Activated CD8-positive, alpha-beta memory T cell treated with anti-CD3 and anti-CD28 coated beads, Interleukin-2, amount 50 U/mL, for 4 hours (primary cell): ENCODE measurements around the gene DCXR.
A peak's percentile ranks its signal among the peaks of the same experiment; 100 is the strongest.

ENCODE experiments used
- DNase-seq: peaks from one replicate; pipeline ENCODE4 v3.0.0-alpha.2; 2020

Gene DCXR

GRCh38 chr17:82021107-82021899, 16.2 kb downstream of the DCXR start:
- peak; percentile 63 for DNase-seq

GRCh38 chr17:82020572-82021106, 16.9 kb downstream of the DCXR start:
- DNase-seq, result no peak

- peak; percentile 70 for DNase-seq
Measured at GRCh38 chr17:82019690-82020571, 17.6 kb downstream of the DCXR start.

- DNase-seq, result no peak
Measured at GRCh38 chr17:82018989-82019689, 18.4 kb downstream of the DCXR start.

GRCh38 chr17:82018152-82018988, 19.1 kb downstream of the DCXR start:
- no peak for DNase-seq

GRCh38 chr17:82017612-82018151, 19.8 kb downstream of the DCXR start:
- no peak for DNase-seq

GRCh38 chr17:82016875-82017459, 20.5 kb downstream of the DCXR start:
- DNase-seq, result no peak

- DNase-seq, result no peak
Measured at GRCh38 chr17:82016061-82016874, 21.2 kb downstream of the DCXR start.

- no peak for DNase-seq
Measured at GRCh38 chr17:82015311-82015971, 22.1 kb downstream of the DCXR start.

DNA sequence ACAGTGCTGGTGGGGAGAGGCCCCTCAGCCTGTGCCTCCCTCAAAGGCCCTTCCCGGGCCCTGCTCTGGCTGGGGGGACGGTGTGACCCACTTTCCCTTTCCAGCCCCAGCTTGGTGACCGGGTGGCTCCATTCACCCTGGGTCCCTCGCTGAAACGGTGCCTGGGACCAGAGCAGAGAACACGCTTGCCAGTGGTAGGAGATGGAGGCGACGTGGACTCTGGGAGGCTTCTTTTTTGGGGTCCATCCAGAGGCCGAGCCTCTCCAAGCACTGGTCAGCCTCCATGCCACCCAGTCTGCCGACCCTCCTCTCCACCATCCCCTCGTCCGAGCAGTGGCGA, 22.6 kb downstream of the DCXR start:
- DNase-seq, result no peak

- no peak for DNase-seq
Measured at GRCh38 chr17:82014432-82014831, 23.1 kb downstream of the DCXR start.

DNA sequence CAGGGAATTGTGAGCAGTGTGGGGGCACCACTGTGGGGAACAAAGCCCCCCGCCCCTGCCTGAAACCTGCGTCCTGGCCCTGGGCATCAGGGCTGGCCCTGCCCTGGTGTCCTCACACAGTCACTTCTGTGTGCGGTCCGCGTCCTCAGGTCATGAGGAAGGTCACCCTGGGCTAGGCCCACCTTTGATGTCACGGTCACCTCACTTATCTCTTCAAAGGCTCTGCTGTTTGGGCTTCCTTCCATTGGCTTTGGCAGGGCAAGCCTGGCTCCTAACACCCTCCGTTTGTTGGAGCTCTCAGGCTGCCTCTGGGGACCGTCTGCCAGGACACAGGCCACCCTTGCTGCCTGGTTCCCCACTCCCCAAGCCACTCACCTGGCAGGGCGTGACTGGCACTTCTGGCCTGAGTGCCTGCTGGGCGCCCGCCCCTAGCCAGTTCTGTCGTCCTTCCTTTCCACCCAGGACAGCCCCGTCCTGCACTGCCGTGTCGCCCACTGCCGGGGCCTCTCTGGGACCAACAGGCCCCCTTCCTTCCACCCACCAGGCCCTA, 23.6 kb downstream of the DCXR start:
- DNase-seq, result no peak

- no peak for DNase-seq
Measured at GRCh38 chr17:82013341-82013740, 24.2 kb downstream of the DCXR start.

- DNase-seq, result no peak
Measured at GRCh38 chr17:82012640-82013295, 24.7 kb downstream of the DCXR start.

GRCh38 chr17:82012261-82012639, 25.2 kb downstream of the DCXR start:
- no peak for DNase-seq

- DNase-seq, result no peak
Measured at GRCh38 chr17:82011617-82012187, 25.8 kb downstream of the DCXR start.

DNA sequence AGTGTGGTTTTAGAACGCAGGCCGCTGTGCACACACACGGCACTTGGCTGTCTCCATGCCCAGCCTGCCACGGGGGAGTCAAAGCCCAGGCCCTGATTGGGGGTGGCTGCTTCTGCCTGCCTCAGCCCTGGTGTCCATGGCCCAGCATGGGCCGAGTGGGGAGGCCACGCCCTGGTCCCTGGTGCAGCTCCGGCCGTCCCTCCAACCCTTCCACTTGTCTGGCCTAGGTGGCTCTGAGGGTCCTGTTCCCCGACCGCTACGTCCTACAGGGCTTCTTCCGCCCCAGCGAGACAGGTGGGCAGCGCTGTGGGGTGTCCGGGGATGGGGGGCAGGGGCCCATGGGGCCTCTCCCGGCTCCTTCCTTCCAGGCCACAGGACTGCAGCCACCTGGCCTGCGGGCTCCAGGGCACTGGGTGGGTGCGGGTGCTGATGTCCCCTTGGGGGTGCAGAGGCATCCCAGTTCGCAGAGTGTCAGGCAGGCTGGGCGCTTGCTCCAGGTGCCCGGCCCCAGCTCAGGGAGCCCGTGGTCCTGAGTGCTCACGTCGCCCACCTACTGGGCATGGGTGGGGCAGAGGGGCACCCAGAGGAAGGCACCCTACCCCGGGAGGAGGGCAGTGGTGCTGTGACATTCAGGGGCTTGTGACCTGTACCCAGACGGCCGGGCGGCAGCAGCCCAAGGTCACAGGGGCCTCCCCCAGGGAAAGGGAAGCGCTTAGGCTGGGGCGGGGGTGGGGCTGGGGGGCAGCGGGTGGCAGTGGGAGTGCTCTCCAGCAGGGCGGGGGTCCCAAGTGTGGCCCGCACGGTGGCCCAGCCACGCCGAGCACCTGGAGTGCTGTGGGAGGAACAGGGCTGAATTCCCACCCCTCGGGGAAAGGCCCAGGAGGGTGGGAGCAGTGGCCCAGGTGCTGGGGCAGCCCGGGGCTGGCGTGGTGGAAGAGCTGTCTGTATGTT, 26.6 kb downstream of the DCXR start:
- no peak for DNase-seq

DNA sequence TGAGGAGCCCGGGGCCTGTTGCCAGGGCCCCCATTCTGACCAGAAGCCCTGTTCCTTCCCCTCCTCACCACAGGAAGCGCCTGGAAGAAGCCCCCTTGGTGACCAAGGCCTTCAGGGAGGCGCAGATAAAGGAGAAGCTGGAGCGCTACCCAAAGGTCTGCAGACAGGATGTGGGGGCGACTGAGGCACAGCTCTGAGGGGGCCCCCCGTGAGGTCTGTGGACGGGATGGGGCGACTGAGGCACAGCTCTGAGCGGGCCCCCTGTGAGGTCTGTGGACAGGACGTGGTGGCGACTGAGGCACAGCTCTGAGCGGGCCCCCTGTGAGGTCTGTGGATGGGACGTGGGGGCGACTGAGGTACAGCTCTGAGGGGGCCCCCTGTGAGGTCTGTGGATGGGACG, 28.1 kb downstream of the DCXR start:
- DNase-seq, result no peak
